Activated naive CD4-positive, alpha-beta T cell treated with anti-CD3 and anti-CD28 coated beads, Interleukin-2, amount 10 ng/mL, durations not matched to agents 7 days and 5 days (primary cell): ENCODE results near the gene SLC18A2.

Experiments
- CTCF ChIA-PET: fragments of 350-600 bp; sonication (Branson Sonifier 250); formaldehyde crosslinking; loops from one replicate; lab custom pipeline; 2021; ENCODE audit warnings: antibody characterized with exemption; lab: Charles Lee
- DNase-seq: peaks from one replicate; pipeline ENCODE4 v3.0.0-alpha.2; 2020
- H3K27ac Mint-ChIP-seq: one replicate; pipeline ENCODE4 v1.8.0; 2021; ENCODE audit warnings: mild to moderate bottlenecking, moderate library complexity, mixed read lengths
- H3K27me3 Mint-ChIP-seq: one replicate; pipeline ENCODE4 v1.8.0; 2021; ENCODE audit warnings: mild to moderate bottlenecking, mixed read lengths
- H3K36me3 Mint-ChIP-seq: one replicate; pipeline ENCODE4 v1.8.0; 2021; ENCODE audit warnings: mixed read lengths
- H3K4me1 Mint-ChIP-seq: one replicate; pipeline ENCODE4 v1.8.0; 2021; ENCODE audit warnings: mixed read lengths
- H3K4me3 Mint-ChIP-seq: one replicate; pipeline ENCODE4 v1.8.0; 2021; ENCODE audit warnings: mild to moderate bottlenecking, moderate library complexity, mixed read lengths
- H3K9me3 Mint-ChIP-seq: one replicate; pipeline ENCODE4 v1.8.0; 2021; ENCODE audit warnings: mixed read lengths

The SLC18A2 gene

GRCh38 chr10:117262291-117262902 lies 21.5 kb downstream of the SLC18A2 start:
- H3K27ac Mint-ChIP-seq = no peak overlapping the region
- H3K4me1 Mint-ChIP-seq = no peaks in the 10 kb centered on the region
- no peak overlapping the region for H3K4me3 Mint-ChIP-seq
- H3K27me3 Mint-ChIP-seq = peaks cover 28% of the 10 kb centered on the region
- H3K9me3 Mint-ChIP-seq = no peaks in the 10 kb centered on the region
- CTCF ChIA-PET = no interaction called here
- no peaks in the 10 kb centered on the region for H3K36me3 Mint-ChIP-seq
- no peak for DNase-seq

GRCh38 chr10:117262903-117263293 lies 22.0 kb downstream of the SLC18A2 start:
- H3K27ac Mint-ChIP-seq = no peak overlapping the region
- H3K4me3 Mint-ChIP-seq = no peak overlapping the region
- CTCF ChIA-PET = no interaction called here
- H3K4me1 Mint-ChIP-seq = no peaks in the 10 kb centered on the region
- H3K36me3 Mint-ChIP-seq = no peaks in the 10 kb centered on the region
- no peak for DNase-seq
- peaks cover 28% of the 10 kb centered on the region for H3K27me3 Mint-ChIP-seq
- H3K9me3 Mint-ChIP-seq = no peaks in the 10 kb centered on the region

- CTCF ChIA-PET = no interaction called here
Observed at GRCh38 chr10:117264782-117265181, 23.9 kb downstream of the SLC18A2 start.

GRCh38 chr10:117266400-117266799 lies 25.5 kb downstream of the SLC18A2 start:
- no peak for DNase-seq
- H3K4me1 Mint-ChIP-seq = no peaks in the 10 kb centered on the region
- H3K9me3 Mint-ChIP-seq = no peaks in the 10 kb centered on the region
- no peak overlapping the region for H3K4me3 Mint-ChIP-seq
- no peak overlapping the region for H3K27ac Mint-ChIP-seq
- H3K36me3 Mint-ChIP-seq = no peaks in the 10 kb centered on the region
- peaks cover 14% of the 10 kb centered on the region for H3K27me3 Mint-ChIP-seq
- CTCF ChIA-PET = interaction anchor here (0.7 to 1.8 kb wide), 3 partner anchors 19 to 54 kb away, joined by 3 to 4 read pairs (median 4); no protein-coding TSS in a partner anchor

More at GRCh38 chr10:117264782-117265181, 23.9 kb downstream of the SLC18A2 start:
- H3K27ac Mint-ChIP-seq = no peak overlapping the region
- no peak for DNase-seq
- H3K4me3 Mint-ChIP-seq = no peak overlapping the region
- peaks cover 28% of the 10 kb centered on the region for H3K27me3 Mint-ChIP-seq
- no peaks in the 10 kb centered on the region for H3K9me3 Mint-ChIP-seq
- H3K4me1 Mint-ChIP-seq = no peaks in the 10 kb centered on the region
- H3K36me3 Mint-ChIP-seq = no peaks in the 10 kb centered on the region

- H3K4me3 Mint-ChIP-seq = no peak overlapping the region
- no peak for DNase-seq
- peaks cover 10% of the 10 kb centered on the region for H3K27me3 Mint-ChIP-seq
- no peaks in the 10 kb centered on the region for H3K36me3 Mint-ChIP-seq
- H3K27ac Mint-ChIP-seq = no peak overlapping the region
- CTCF ChIA-PET = interaction anchor here (0.7 to 1.8 kb wide), 3 partner anchors 18 to 53 kb away, joined by 3 to 4 read pairs (median 4); no protein-coding TSS in a partner anchor
- H3K9me3 Mint-ChIP-seq = no peaks in the 10 kb centered on the region
- no peaks in the 10 kb centered on the region for H3K4me1 Mint-ChIP-seq
Observed at GRCh38 chr10:117266812-117267211, 25.9 kb downstream of the SLC18A2 start.

GRCh38 chr10:117268258-117268657 lies 27.3 kb downstream of the SLC18A2 start:
- DNase-seq = no peak
- Mint-ChIP-seq H3K4me1 (no peaks in the 10 kb centered on the region), H3K36me3 (no peaks in the 10 kb centered on the region), H3K4me3 (no peak overlapping the region), H3K27me3 (no peaks in the 10 kb centered on the region), H3K9me3 (no peaks in the 10 kb centered on the region), H3K27ac (no peak overlapping the region)
- CTCF ChIA-PET = no interaction called here

- H3K4me3 Mint-ChIP-seq = no peak overlapping the region
- CTCF ChIA-PET = no interaction called here
- no peak for DNase-seq
- H3K27ac Mint-ChIP-seq = no peak overlapping the region
- no peaks in the 10 kb centered on the region for H3K4me1 Mint-ChIP-seq
- no peaks in the 10 kb centered on the region for H3K9me3 Mint-ChIP-seq
- H3K36me3 Mint-ChIP-seq = no peaks in the 10 kb centered on the region
- H3K27me3 Mint-ChIP-seq = no peaks in the 10 kb centered on the region
Observed at GRCh38 chr10:117268907-117269306, 28.0 kb downstream of the SLC18A2 start.

- Mint-ChIP-seq H3K4me1 (no peaks in the 10 kb centered on the region), H3K27me3 (no peaks in the 10 kb centered on the region), H3K9me3 (no peaks in the 10 kb centered on the region), H3K4me3 (no peak overlapping the region), H3K27ac (no peak overlapping the region), H3K36me3 (no peaks in the 10 kb centered on the region)
- DNase-seq = no peak
- CTCF ChIA-PET = no interaction called here
Observed at GRCh38 chr10:117271427-117271826, 30.5 kb downstream of the SLC18A2 start.

- no peaks in the 10 kb centered on the region for H3K36me3 Mint-ChIP-seq
- H3K4me1 Mint-ChIP-seq = no peaks in the 10 kb centered on the region
- no peak overlapping the region for H3K4me3 Mint-ChIP-seq
- H3K27ac Mint-ChIP-seq = no peak overlapping the region
- no peak for DNase-seq
- no peaks in the 10 kb centered on the region for H3K27me3 Mint-ChIP-seq
- H3K9me3 Mint-ChIP-seq = no peaks in the 10 kb centered on the region
- CTCF ChIA-PET = no interaction called here
Observed at GRCh38 chr10:117272195-117273076, 31.5 kb downstream of the SLC18A2 start.

- CTCF ChIA-PET = no interaction called here
- DNase-seq = no peak
- Mint-ChIP-seq H3K27ac (no peak overlapping the region), H3K4me1 (no peaks in the 10 kb centered on the region), H3K9me3 (no peaks in the 10 kb centered on the region), H3K4me3 (no peak overlapping the region), H3K36me3 (no peaks in the 10 kb centered on the region), H3K27me3 (no peaks in the 10 kb centered on the region)
Observed at GRCh38 chr10:117273980-117274379, 33.1 kb downstream of the SLC18A2 start.

GRCh38 chr10:117274509-117274908 lies 33.6 kb downstream of the SLC18A2 start:
- Mint-ChIP-seq H3K4me1 (no peaks in the 10 kb centered on the region), H3K27me3 (no peaks in the 10 kb centered on the region), H3K9me3 (no peaks in the 10 kb centered on the region), H3K36me3 (no peaks in the 10 kb centered on the region), H3K4me3 (no peak overlapping the region), H3K27ac (no peak overlapping the region)
- no peak for DNase-seq
- CTCF ChIA-PET = interaction anchor here (1.4 kb wide), 1 partner anchor 58 kb away, joined by 5 read pairs; no protein-coding TSS in a partner anchor

GRCh38 chr10:117275121-117275520 lies 34.2 kb downstream of the SLC18A2 start:
- no peak for DNase-seq
- no peak overlapping the region for H3K4me3 Mint-ChIP-seq
- H3K36me3 Mint-ChIP-seq = no peaks in the 10 kb centered on the region
- CTCF ChIA-PET = interaction anchor here (1.4 kb wide), 1 partner anchor 59 kb away, joined by 5 read pairs; no protein-coding TSS in a partner anchor
- no peaks in the 10 kb centered on the region for H3K4me1 Mint-ChIP-seq
- H3K9me3 Mint-ChIP-seq = no peaks in the 10 kb centered on the region
- no peaks in the 10 kb centered on the region for H3K27me3 Mint-ChIP-seq
- H3K27ac Mint-ChIP-seq = no peak overlapping the region

- no peak overlapping the region for H3K4me3 Mint-ChIP-seq
- no peaks in the 10 kb centered on the region for H3K27me3 Mint-ChIP-seq
- DNase-seq = no peak
- no peaks in the 10 kb centered on the region for H3K9me3 Mint-ChIP-seq
- no peaks in the 10 kb centered on the region for H3K36me3 Mint-ChIP-seq
- CTCF ChIA-PET = no interaction called here
- no peak overlapping the region for H3K27ac Mint-ChIP-seq
- no peaks in the 10 kb centered on the region for H3K4me1 Mint-ChIP-seq
Observed at GRCh38 chr10:117277675-117278074, 36.8 kb downstream of the SLC18A2 start.

GRCh38 chr10:117284716-117285494 lies 44.0 kb downstream of the SLC18A2 start:
- CTCF ChIA-PET = interaction anchor here (0.6 kb wide), 1 partner anchor 19 kb away, joined by 3 read pairs; no protein-coding TSS in a partner anchor
- no peak overlapping the region for H3K27ac Mint-ChIP-seq
- no peaks in the 10 kb centered on the region for H3K9me3 Mint-ChIP-seq
- H3K4me3 Mint-ChIP-seq = no peak overlapping the region
- no peak for DNase-seq
- H3K27me3 Mint-ChIP-seq = no peaks in the 10 kb centered on the region
- H3K36me3 Mint-ChIP-seq = peaks cover 13% of the 10 kb centered on the region
- peaks cover 6% of the 10 kb centered on the region for H3K4me1 Mint-ChIP-seq
